Measurements from ENCODE around the gene LRRC8B.
A peak's percentile ranks its signal among the peaks of the same experiment; 100 is the strongest.

The LRRC8B gene

DNA sequence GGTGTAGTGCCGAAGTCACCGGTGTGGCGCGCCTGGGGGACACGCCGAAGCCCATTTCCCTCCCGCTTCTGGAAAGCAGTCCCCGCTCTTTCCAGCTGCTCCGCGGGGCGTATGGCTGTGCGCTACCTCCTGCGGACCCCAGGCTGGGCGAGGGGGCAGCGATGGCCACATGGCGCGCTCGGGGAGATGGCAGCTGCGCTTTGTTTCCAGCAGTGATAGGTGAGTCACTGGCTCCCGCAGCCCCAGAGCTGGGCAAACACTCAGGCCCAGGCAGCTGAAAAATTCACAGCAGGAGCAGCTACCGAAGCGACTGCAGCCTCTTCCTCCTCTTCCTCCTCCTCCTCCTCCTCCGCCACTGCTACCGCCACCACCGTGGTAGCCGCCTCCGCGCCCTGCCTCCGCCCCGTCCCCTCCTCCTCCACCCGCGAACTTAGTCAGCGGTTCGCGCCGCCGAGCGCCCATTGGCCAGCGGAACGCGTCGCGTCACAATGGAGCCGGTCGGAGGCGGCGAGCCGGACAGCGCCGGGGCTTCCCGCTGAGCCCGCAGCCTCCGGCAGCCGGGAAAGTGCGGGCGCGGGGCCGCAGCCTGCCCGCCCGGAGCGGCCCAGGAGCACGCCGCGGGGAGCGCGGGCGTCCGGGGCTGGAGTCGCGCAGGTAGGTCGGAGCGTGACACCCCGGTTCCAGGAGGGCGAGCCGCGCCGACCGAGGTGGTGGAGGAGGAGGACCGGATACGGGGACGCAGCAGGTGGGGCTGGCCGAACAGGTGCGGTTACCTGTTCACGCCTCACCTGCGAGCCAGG lies at the start of gene LRRC8B:
TSS of gene LRRC8B (plus strand) at position 461 of the 800 bp plus-strand sequence. CDS start 57,822 bp downstream, outside the sequence.
- H3K4me1 Mint-ChIP-seq: peaks cover 24% of the 10 kb centered on the region

DNA sequence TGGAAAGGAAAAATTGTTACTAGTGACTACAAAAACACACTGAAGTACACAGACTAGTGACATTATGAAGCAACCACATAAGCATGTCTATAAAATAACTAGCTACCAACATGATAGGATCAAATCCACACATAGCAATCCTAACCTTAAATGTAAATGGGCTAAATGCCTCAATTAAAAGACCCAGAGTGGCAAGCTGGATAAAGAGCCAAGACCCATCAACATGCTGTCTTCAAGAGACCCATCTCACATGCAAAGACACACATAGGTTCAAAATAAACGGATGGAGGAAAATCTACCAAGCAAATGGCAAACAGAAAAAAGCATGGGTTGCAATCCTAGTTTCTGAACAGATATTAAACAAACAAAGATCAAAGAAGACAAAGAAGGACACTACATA lies 49.4 kb upstream of the LRRC8B start:
- no peaks in the 10 kb centered on the region for H3K4me1 Mint-ChIP-seq
- TF ChIP-seq, protein P1, sequence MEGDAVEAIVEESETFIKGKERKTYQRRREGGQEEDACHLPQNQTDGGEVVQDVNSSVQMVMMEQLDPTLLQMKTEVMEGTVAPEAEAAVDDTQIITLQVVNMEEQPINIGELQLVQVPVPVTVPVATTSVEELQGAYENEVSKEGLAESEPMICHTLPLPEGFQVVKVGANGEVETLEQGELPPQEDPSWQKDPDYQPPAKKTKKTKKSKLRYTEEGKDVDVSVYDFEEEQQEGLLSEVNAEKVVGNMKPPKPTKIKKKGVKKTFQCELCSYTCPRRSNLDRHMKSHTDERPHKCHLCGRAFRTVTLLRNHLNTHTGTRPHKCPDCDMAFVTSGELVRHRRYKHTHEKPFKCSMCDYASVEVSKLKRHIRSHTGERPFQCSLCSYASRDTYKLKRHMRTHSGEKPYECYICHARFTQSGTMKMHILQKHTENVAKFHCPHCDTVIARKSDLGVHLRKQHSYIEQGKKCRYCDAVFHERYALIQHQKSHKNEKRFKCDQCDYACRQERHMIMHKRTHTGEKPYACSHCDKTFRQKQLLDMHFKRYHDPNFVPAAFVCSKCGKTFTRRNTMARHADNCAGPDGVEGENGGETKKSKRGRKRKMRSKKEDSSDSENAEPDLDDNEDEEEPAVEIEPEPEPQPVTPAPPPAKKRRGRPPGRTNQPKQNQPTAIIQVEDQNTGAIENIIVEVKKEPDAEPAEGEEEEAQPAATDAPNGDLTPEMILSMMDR (IDR thresholded peaks at IDR 0.05): no peak
- no peak for DNase-seq
- no peak overlapping the region for H3K4me3 Mint-ChIP-seq
- peaks cover 54% of the 10 kb centered on the region for H3K9me3 Mint-ChIP-seq
- H3K36me3 Mint-ChIP-seq (ENCODE audit: low read depth): peaks cover 7% of the 10 kb centered on the region
- H3K27ac Mint-ChIP-seq: no peak overlapping the region
- no peaks in the 10 kb centered on the region for H3K27me3 Mint-ChIP-seq (ENCODE audit: low read depth, poor library complexity)

More for the DNA sequence above, at the start of gene LRRC8B:
- H3K27ac Mint-ChIP-seq: peak within 1 kb of the TSS; percentile 70
- peaks cover 13% of the 10 kb centered on the region for H3K9me3 Mint-ChIP-seq
- H3K27me3 Mint-ChIP-seq (ENCODE audit: low read depth, poor library complexity): no peaks in the 10 kb centered on the region
- TF ChIP-seq, protein P1 (IDR thresholded peaks at IDR 0.05): no peak
- H3K4me3 Mint-ChIP-seq: peak within 1 kb of the TSS; percentile 90
- DNase-seq: peak; percentile 91
- H3K36me3 Mint-ChIP-seq (ENCODE audit: low read depth): peaks cover 7% of the 10 kb centered on the region

DNA sequence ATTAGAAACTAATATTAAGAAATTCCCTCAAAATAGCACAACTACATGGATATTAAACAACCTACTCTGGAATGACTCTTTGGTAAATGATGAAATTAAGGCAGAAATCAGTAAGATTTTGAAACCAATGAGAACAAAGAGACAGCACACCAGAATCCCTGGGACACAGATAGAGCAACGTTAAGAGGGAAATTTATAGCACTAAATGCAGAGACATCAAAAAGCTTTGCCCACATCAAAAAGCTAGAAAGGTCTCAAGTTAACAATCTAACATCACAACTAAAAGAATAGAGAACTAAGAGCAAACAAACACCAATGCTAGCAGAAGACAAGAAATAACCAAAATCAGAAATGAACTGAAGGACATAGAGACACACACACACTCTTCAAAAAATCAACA lies 48.6 kb upstream of the LRRC8B start:
- no peak overlapping the region for H3K27ac Mint-ChIP-seq
- H3K4me3 Mint-ChIP-seq: no peak overlapping the region
- DNase-seq: no peak
- H3K9me3 Mint-ChIP-seq: peaks cover 59% of the 10 kb centered on the region
- no peaks in the 10 kb centered on the region for H3K4me1 Mint-ChIP-seq
- TF ChIP-seq, protein P1 (IDR thresholded peaks at IDR 0.05): no peak
- H3K36me3 Mint-ChIP-seq (ENCODE audit: low read depth): peaks cover 7% of the 10 kb centered on the region
- no peaks in the 10 kb centered on the region for H3K27me3 Mint-ChIP-seq (ENCODE audit: low read depth, poor library complexity)

DNA sequence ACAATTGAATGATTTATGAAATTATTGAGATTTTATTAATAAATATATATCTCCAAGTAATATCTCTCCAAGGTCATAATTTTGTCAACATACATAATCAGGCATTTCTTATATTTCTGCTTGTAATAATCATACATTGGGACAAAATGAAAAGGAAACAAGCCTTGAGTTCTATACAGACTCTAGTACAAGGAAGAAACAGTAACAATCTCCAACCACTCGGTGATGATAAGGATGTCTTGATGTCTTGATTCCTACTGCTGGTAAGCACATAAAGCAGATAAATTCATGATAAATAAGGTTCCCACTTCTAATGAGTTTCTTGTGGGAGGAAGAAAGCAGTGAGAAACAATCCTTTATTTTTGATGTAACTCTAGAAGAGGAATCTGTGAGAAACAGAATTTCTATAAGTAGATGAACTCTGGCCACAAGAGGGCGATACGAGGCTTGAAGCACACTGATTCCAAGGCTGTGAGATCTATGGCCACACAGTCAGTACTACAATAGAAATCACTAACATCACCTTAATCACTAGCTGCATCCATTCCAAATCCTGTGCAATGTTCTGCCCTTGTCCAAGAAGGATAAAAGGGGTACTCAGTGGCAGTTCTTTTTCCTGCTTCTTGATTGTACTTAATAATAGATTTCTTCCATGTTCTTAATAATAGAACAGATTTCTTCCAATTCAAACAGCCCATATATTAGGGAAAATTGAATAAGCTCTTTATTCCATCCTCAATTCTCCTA lies 41.4 kb upstream of the LRRC8B start:
- TF ChIP-seq, protein P1 (IDR thresholded peaks at IDR 0.05): peak; percentile 73
- Mint-ChIP-seq H3K27me3 (ENCODE audit: low read depth, poor library complexity) (no peaks in the 10 kb centered on the region), H3K4me3 (no peak overlapping the region), H3K4me1 (no peaks in the 10 kb centered on the region), H3K27ac (no peak overlapping the region), H3K36me3 (ENCODE audit: low read depth) (peaks cover 7% of the 10 kb centered on the region), H3K9me3 (peaks cover 31% of the 10 kb centered on the region)
- DNase-seq: peak; percentile 76

DNA sequence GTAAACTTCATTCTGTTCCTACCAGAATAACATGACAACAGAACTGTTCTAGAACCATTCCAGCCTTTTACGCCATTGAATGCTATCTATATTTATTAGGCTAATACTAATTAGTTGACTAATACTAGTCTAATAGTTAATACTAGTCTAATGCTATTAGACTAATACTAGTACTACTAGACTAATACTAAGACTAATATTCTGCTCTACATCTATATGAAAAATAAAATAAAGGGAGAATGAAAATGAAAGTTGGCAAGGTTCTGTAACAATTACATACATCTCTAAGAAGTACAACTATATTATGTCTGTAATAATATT lies 40.9 kb upstream of the LRRC8B start:
- Mint-ChIP-seq H3K27me3 (ENCODE audit: low read depth, poor library complexity) (no peaks in the 10 kb centered on the region), H3K27ac (no peak overlapping the region), H3K4me3 (no peak overlapping the region), H3K36me3 (ENCODE audit: low read depth) (peaks cover 7% of the 10 kb centered on the region), H3K4me1 (no peaks in the 10 kb centered on the region), H3K9me3 (peaks cover 27% of the 10 kb centered on the region)
- TF ChIP-seq, protein P1 (IDR thresholded peaks at IDR 0.05): no peak
- DNase-seq: no peak

Measured in nephron progenitor cell (in vitro differentiated cells).